GM23338 (cell line): Measurements from ENCODE around the gene AIRE. TPM values are rescaled to one million over a fixed set of nuclear protein-coding genes. Genes with fewer than 3 reads are reported as not detected.

Source experiments
- ATAC-seq: fragments of 200-7000 bp; cut with Tn5 transposase; 3 replicates; pipeline ENCODE4 v1.9.1; 2020
- DNase-seq: peaks from one replicate; pipeline ENCODE4 v3.0.0-alpha.2; 2015; ENCODE audit warnings: low spot score
- H2AFZ ChIP-seq: fragments of 200-600 bp; sonication (generic); 2 replicates; pipeline ENCODE4 v1.8.0; 2016; ENCODE audit warnings: antibody characterized with exemption, mild to moderate bottlenecking, moderate library complexity
- H3F3A ChIP-seq: fragments of 200-600 bp; sonication (generic); replicated peaks from 2 replicates; pipeline ENCODE4 v1.8.0; 2017; ENCODE audit warnings: antibody characterized with exemption, mixed run types, low read depth
- H3K27ac ChIP-seq: fragments of 200-600 bp; sonication (generic); 2 replicates; pipeline ENCODE4 v1.6.1; 2016; ENCODE audit warnings: low read depth
- H3K27me3 ChIP-seq: fragments of 200-600 bp; sonication (generic); 2 replicates; pipeline ENCODE4 v1.8.0; 2016; ENCODE audit warnings: mild to moderate bottlenecking, mixed run types, moderate library complexity; ENCODE audit not compliant: insufficient read depth
- H3K36me3 ChIP-seq: fragments of 200-600 bp; sonication (generic); 2 replicates; pipeline ENCODE4 v1.8.0; 2016; ENCODE audit warnings: mild to moderate bottlenecking; ENCODE audit not compliant: insufficient read depth
- H3K4me1 ChIP-seq: fragments of 200-600 bp; sonication (generic); 2 replicates; pipeline ENCODE4 v1.8.0; 2016; ENCODE audit warnings: mild to moderate bottlenecking, moderate library complexity; ENCODE audit not compliant: insufficient read depth
- H3K4me2 ChIP-seq: fragments of 200-600 bp; sonication (generic); 2 replicates; pipeline ENCODE4 v1.7.1; 2017; ENCODE audit warnings: mixed run types
- H3K4me3 ChIP-seq: fragments of 200-600 bp; sonication (generic); 2 replicates; pipeline ENCODE4 v1.6.1; 2016; ENCODE audit warnings: mixed run types
- H3K79me2 ChIP-seq: fragments of 200-600 bp; sonication (generic); replicated peaks from 2 replicates; pipeline ENCODE4 v1.8.0; 2017; ENCODE audit warnings: mild to moderate bottlenecking; ENCODE audit not compliant: insufficient read depth
- H3K9me2 ChIP-seq: fragments of 200-600 bp; sonication (generic); 2 replicates; pipeline ENCODE4 v1.8.0; 2017; ENCODE audit not compliant: insufficient read depth
- H4K20me1 ChIP-seq: fragments of 200-600 bp; sonication (generic); replicated peaks from 2 replicates; pipeline ENCODE4 v1.8.0; 2017; ENCODE audit warnings: mild to moderate bottlenecking; ENCODE audit not compliant: insufficient read depth
- H3K27ac Mint-ChIP-seq: 2 replicates; pipeline ENCODE4 v1.8.0; 2020; ENCODE audit warnings: inconsistent platforms, mild to moderate bottlenecking, moderate library complexity, mixed read lengths
- H3K27me3 Mint-ChIP-seq: 3 replicates; pipeline ENCODE4 v1.8.0; 2022; ENCODE audit warnings: low read depth, mild to moderate bottlenecking, moderate library complexity, mixed read lengths, inconsistent platforms; ENCODE audit not compliant: insufficient read depth, poor library complexity
- H3K36me3 Mint-ChIP-seq: 3 replicates; pipeline ENCODE4 v1.8.0; 2021; ENCODE audit warnings: low read depth, mild to moderate bottlenecking, inconsistent platforms, moderate library complexity, mixed read lengths
- H3K4me1 Mint-ChIP-seq: 3 replicates; pipeline ENCODE4 v1.8.0; 2020; ENCODE audit warnings: mild to moderate bottlenecking, inconsistent platforms, mixed read lengths
- H3K4me3 Mint-ChIP-seq: 3 replicates; pipeline ENCODE4 v1.8.0; 2021; ENCODE audit warnings: moderate library complexity, mild to moderate bottlenecking, inconsistent platforms, mixed read lengths
- H3K9me3 Mint-ChIP-seq: 3 replicates; pipeline ENCODE4 v1.8.0; 2020; ENCODE audit warnings: moderate library complexity, mild to moderate bottlenecking, inconsistent platforms, mixed read lengths
- CTCF ChIP-seq, 2 experiments: fragments of 200-600 bp in 1 of 2; sonication (generic) in 1 of 2; conservative IDR thresholded peaks; 2 replicates each; pipeline versions ENCODE4 v1.5.1 to v1.6.1; 2016 to 2017; ENCODE audit warnings: antibody characterized with exemption in 2 of 2, low read depth in 2 of 2, mild to moderate bottlenecking in 2 of 2, moderate library complexity in 1 of 2
- EZH2 ChIP-seq: fragments of 200-600 bp; sonication (generic); IDR thresholded peaks from one replicate; pipeline ENCODE4 v1.8.0; 2017; ENCODE audit warnings: antibody characterized with exemption, mild to moderate bottlenecking, low read depth; ENCODE audit not compliant: unreplicated experiment
- POLR2AphosphoS5 ChIP-seq: IDR thresholded peaks from 2 replicates; pipeline ENCODE4 v1.6.1; 2016; ENCODE audit warnings: antibody characterized with exemption, low read depth
- ZNF114 ChIP-seq: fragments of 250-450 bp; sonication (Bioruptor Pico); IDR thresholded peaks from 2 replicates; pipeline ENCODE4 v1.5.0; 2020; ENCODE audit warnings: mild to moderate bottlenecking, moderate library complexity
- ZNF331 ChIP-seq: fragments of 250-450 bp; sonication (Bioruptor Pico); IDR thresholded peaks from 2 replicates; pipeline ENCODE4 v1.5.0; 2020; ENCODE audit warnings: low read depth, mild to moderate bottlenecking, moderate library complexity
- ZNF462 ChIP-seq: fragments of 250-450 bp; sonication (Bioruptor Pico); IDR thresholded peaks from 2 replicates; pipeline ENCODE4 v1.5.0; 2020; ENCODE audit warnings: mild to moderate bottlenecking, moderate library complexity
- polyA plus RNA-seq: library from polyadenylated mRNA; unstranded; fragments of >200 nt; fragmentation: Nextera tagmentation; extraction: Ambion mirVana; gene quantifications from 2 replicates; pipeline ENCODE4 v1.2.1, GENCODE V29; 2016
- total RNA-seq: library from RNA; depleted of rRNA; stranded (reverse); fragments of >200 nt; shearing (Covaris generic); gene quantifications from 2 replicates; pipeline ENCODE4 v1.2.3, GENCODE V29; 2014
- TF ChIP-seq, protein P1 (sequence below): IDR thresholded peaks from one replicate; pipeline ENCODE4 v1.6.1; 2018; ENCODE audit warnings: antibody characterized with exemption; ENCODE audit not compliant: unreplicated experiment

The AIRE gene
- total and polyA plus RNA-seq, 2 experiments from 2014 or later: 0.10 TPM; not detected in 1

GRCh38 chr21:44300262-44300959 lies 14.7 kb downstream of the AIRE start (continued):
- no peak for TF ChIP-seq ZNF114 (CRISPR knock-in tag)
- TF ChIP-seq EZH2: no peak
- TF ChIP-seq POLR2AphosphoS5: no peak

GRCh38 chr21:44301141-44301540 lies 15.5 kb downstream of the AIRE start:
- Histone ChIP-seq H3K27me3 (peaks cover 10% of the 10 kb centered on the region; the same call in 1 of the 2 replicates), H4K20me1 (no peaks in the 10 kb centered on the region), H3K4me3 (peak overlapping the region; percentile 76), H3K4me1 (no peaks in the 10 kb centered on the region), H3K79me2 (0 out of 2 replicates have a peak, but pooled peaks cover 3% of the 10 kb centered on the region), H3K9me2 (no peaks in the 10 kb centered on the region), H3K36me3 (no peaks in the 10 kb centered on the region), H3F3A (0 out of 2 replicates have a peak, but pooled peaks cover 4% of the 10 kb centered on the region), H2AFZ (no peak overlapping the region), H3K27ac (no peak overlapping the region), H3K4me2 (peak overlapping the region; percentile 78)
- peak in 1 of 2 experiments; percentile 16; a peak in 1 of 4 replicates for TF ChIP-seq CTCF (conservative IDR thresholded peaks at IDR 0.05; ENCODE audit: low read depth in 2 of 2)
- TF ChIP-seq, protein P1, sequence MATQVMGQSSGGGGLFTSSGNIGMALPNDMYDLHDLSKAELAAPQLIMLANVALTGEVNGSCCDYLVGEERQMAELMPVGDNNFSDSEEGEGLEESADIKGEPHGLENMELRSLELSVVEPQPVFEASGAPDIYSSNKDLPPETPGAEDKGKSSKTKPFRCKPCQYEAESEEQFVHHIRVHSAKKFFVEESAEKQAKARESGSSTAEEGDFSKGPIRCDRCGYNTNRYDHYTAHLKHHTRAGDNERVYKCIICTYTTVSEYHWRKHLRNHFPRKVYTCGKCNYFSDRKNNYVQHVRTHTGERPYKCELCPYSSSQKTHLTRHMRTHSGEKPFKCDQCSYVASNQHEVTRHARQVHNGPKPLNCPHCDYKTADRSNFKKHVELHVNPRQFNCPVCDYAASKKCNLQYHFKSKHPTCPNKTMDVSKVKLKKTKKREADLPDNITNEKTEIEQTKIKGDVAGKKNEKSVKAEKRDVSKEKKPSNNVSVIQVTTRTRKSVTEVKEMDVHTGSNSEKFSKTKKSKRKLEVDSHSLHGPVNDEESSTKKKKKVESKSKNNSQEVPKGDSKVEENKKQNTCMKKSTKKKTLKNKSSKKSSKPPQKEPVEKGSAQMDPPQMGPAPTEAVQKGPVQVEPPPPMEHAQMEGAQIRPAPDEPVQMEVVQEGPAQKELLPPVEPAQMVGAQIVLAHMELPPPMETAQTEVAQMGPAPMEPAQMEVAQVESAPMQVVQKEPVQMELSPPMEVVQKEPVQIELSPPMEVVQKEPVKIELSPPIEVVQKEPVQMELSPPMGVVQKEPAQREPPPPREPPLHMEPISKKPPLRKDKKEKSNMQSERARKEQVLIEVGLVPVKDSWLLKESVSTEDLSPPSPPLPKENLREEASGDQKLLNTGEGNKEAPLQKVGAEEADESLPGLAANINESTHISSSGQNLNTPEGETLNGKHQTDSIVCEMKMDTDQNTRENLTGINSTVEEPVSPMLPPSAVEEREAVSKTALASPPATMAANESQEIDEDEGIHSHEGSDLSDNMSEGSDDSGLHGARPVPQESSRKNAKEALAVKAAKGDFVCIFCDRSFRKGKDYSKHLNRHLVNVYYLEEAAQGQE: no peak
- TF ChIP-seq ZNF331 (CRISPR knock-in tag): no peak
- DNase-seq: no peak
- H3K36me3 Mint-ChIP-seq: no peaks in the 10 kb centered on the region
- H3K27me3 Mint-ChIP-seq: peaks cover 10% of the 10 kb centered on the region
- peaks cover 15% of the 10 kb centered on the region for H3K4me1 Mint-ChIP-seq
- peak overlapping the region; percentile 72; the same call in 2 of the 3 replicates for H3K4me3 Mint-ChIP-seq
- no peaks in the 10 kb centered on the region for H3K9me3 Mint-ChIP-seq
- no peak overlapping the region for H3K27ac Mint-ChIP-seq
- ATAC-seq: peak; percentile 2; the same call in 1 of the 3 replicates

- no peak for DNase-seq
- no peak overlapping the region for H3K27ac ChIP-seq
- Mint-ChIP-seq H3K36me3 (no peaks in the 10 kb centered on the region), H3K4me3 (peak overlapping the region; percentile 17; the same call in 1 of the 3 replicates), H3K9me3 (no peaks in the 10 kb centered on the region), H3K4me1 (peaks cover 15% of the 10 kb centered on the region), H3K27ac (no peak overlapping the region), H3K27me3 (peaks cover 10% of the 10 kb centered on the region)
- H2AFZ ChIP-seq: no peak overlapping the region
- no peaks in the 10 kb centered on the region for H3K4me1 ChIP-seq
- H4K20me1 ChIP-seq: no peaks in the 10 kb centered on the region
- H3K27me3 ChIP-seq: peaks cover 10% of the 10 kb centered on the region; the same call in 1 of the 2 replicates
- H3K79me2 ChIP-seq: 0 out of 2 replicates have a peak, but pooled peaks cover 3% of the 10 kb centered on the region
- no peak overlapping the region for H3K4me2 ChIP-seq
- H3K36me3 ChIP-seq: no peaks in the 10 kb centered on the region
- 0 out of 2 replicates have a peak, but pooled peaks cover 4% of the 10 kb centered on the region for H3F3A ChIP-seq
- no peak for ATAC-seq
- H3K9me2 ChIP-seq: no peaks in the 10 kb centered on the region
- H3K4me3 ChIP-seq: no peak overlapping the region
- TF ChIP-seq POLR2AphosphoS5 (no peak), ZNF114 (CRISPR knock-in tag) (no peak), ZNF462 (CRISPR knock-in tag) (no peak)
These were observed 16.3 kb downstream of the AIRE start for GRCh38 chr21:44301961-44302406.
